Endothelial cell of umbilical vein (primary cell): ENCODE results near the gene MAP4K4. TPM values are rescaled to one million over a fixed set of nuclear protein-coding genes. Genes with fewer than 3 reads are reported as not detected.

Experiments used
- BruUV-seq: library from RNA; stranded (reverse); fragments of 400-500 nt; replicated peaks from 2 replicates; lab custom pipeline; 2021; lab: Mats Ljungman, UMichigan
- CTCF ChIA-PET: fragments of 300-600, 350-600 bp; sonication (Branson Sonifier 250); formaldehyde crosslinking; loops from one replicate; lab custom pipeline; 2021; ENCODE audit warnings: antibody characterized with exemption, inconsistent platforms; lab: Charles Lee
- POLR2A ChIA-PET: fragments of 300-600, 350-600 bp; sonication (Branson Sonifier 250); formaldehyde crosslinking; loops from one replicate; lab custom pipeline; 2021; ENCODE audit warnings: antibody characterized with exemption, inconsistent platforms; lab: Charles Lee
- DNase-seq: peaks from one replicate; pipeline ENCODE4 v3.0.0-alpha.2; 2011; ENCODE audit warnings: low read depth, low spot score
- FAIRE-seq: peaks from 2 replicates; lab custom pipeline; 2011; peaks lifted over from hg19 to GRCh38; lab: Jason Lieb, UNC
- H2AFZ ChIP-seq: 2 replicates; pipeline ENCODE4 v1.6.0; 2012; ENCODE audit warnings: low read depth, low read length, control low read depth, inconsistent platforms
- H3K27ac ChIP-seq: 2 replicates; pipeline ENCODE4 v1.5.1; 2011; ENCODE audit warnings: low read depth, mild to moderate bottlenecking, control low read depth, low read length, moderate library complexity; ENCODE audit not compliant: insufficient read depth
- H3K27me3 ChIP-seq, 2 experiments: 2 replicates each; pipeline versions ENCODE4 v1.6.0 to v1.6.1; 2011; ENCODE audit warnings: low read length in 2 of 2, mixed read lengths in 1 of 2; ENCODE audit not compliant: control insufficient read depth in 2 of 2, insufficient read depth in 2 of 2
- H3K36me3 ChIP-seq, 2 experiments: 2 replicates in 1 of 2; 3 replicates in 1 of 2; pipeline ENCODE4 v1.5.1; 2011; ENCODE audit warnings: low read length in 2 of 2, mild to moderate bottlenecking in 1 of 2, moderate library complexity in 1 of 2; ENCODE audit not compliant: control insufficient read depth in 2 of 2, insufficient read depth in 2 of 2; ENCODE audit errors: extremely low read depth in 1 of 2
- H3K4me1 ChIP-seq: 3 replicates; pipeline ENCODE4 v1.5.1; 2011; ENCODE audit warnings: mild to moderate bottlenecking, low read length; ENCODE audit not compliant: control insufficient read depth, insufficient read depth; ENCODE audit errors: extremely low read depth
- H3K4me2 ChIP-seq: 2 replicates; pipeline ENCODE4 v1.6.1; 2011; ENCODE audit warnings: low read length, control low read depth, mixed read lengths; ENCODE audit not compliant: insufficient read depth
- H3K4me3 ChIP-seq, 3 experiments: fragments of 200-600 bp in 1 of 3; sonication (generic), shearing (Covaris generic) in 1 of 3; replicated peaks in 1 of 3; 2 replicates each; pipeline ENCODE4 v1.5.1; 2011 to 2016; ENCODE audit warnings: control low read depth in 3 of 3, low read length in 3 of 3, mild to moderate bottlenecking in 2 of 3, inconsistent platforms in 1 of 3, low read depth in 1 of 3, moderate library complexity in 1 of 3; ENCODE audit not compliant: insufficient read depth in 1 of 3
- H3K79me2 ChIP-seq: 2 replicates; pipeline ENCODE4 v1.6.0; 2012; ENCODE audit warnings: low read length, inconsistent platforms; ENCODE audit not compliant: control insufficient read depth, insufficient read depth
- H3K9ac ChIP-seq: replicated peaks from 2 replicates; pipeline ENCODE3; 2011; ENCODE audit warnings: low read length, control low read depth; ENCODE audit not compliant: insufficient read depth; ENCODE audit errors: extremely low read depth
- H3K9me1 ChIP-seq: replicated peaks from 3 replicates; pipeline ENCODE4 v1.6.0; 2011; ENCODE audit warnings: mild to moderate bottlenecking, low read length; ENCODE audit not compliant: control insufficient read depth, insufficient read depth; ENCODE audit errors: extremely low read depth
- H3K9me3 ChIP-seq: replicated peaks from 2 replicates; pipeline ENCODE4 v1.5.1; 2012; ENCODE audit warnings: low read length, inconsistent platforms; ENCODE audit not compliant: control insufficient read depth, insufficient read depth
- H4K20me1 ChIP-seq: replicated peaks from 2 replicates; pipeline ENCODE3; 2011; ENCODE audit warnings: mild to moderate bottlenecking, low read length; ENCODE audit not compliant: control insufficient read depth, insufficient read depth; ENCODE audit errors: extremely low read depth
- CTCF ChIP-seq, 2 donors: IDR thresholded peaks; 1 replicate in 1 of 2; 2 replicates in 1 of 2; pipeline ENCODE4 v1.5.1; 2011; ENCODE audit warnings: low read length in 2 of 2, mild to moderate bottlenecking in 2 of 2, moderate library complexity in 2 of 2, control low read depth in 1 of 2, inconsistent platforms in 1 of 2, low read depth in 1 of 2; ENCODE audit not compliant: insufficient read depth in 1 of 2; ENCODE audit errors: extremely low read depth in 1 of 2
- EZH2 ChIP-seq: IDR thresholded peaks from 2 replicates; pipeline ENCODE4 v1.6.1; 2012; ENCODE audit warnings: borderline replicate concordance, low read depth, mild to moderate bottlenecking, moderate library complexity, low read length, inconsistent platforms; ENCODE audit not compliant: severe bottlenecking
- FOS ChIP-seq: IDR thresholded peaks from 2 replicates; pipeline ENCODE4 v1.6.1; 2011; ENCODE audit warnings: mild to moderate bottlenecking, low read length, moderate library complexity, borderline replicate concordance; ENCODE audit not compliant: insufficient read depth
- GATA2 ChIP-seq: IDR thresholded peaks from 2 replicates; pipeline ENCODE4 v1.7.0; 2011; ENCODE audit warnings: low read depth, mild to moderate bottlenecking, moderate library complexity, mixed read lengths, low read length; ENCODE audit not compliant: insufficient read length, insufficient read depth
- JUN ChIP-seq: IDR thresholded peaks from 2 replicates; pipeline ENCODE4 v1.6.1; 2011; ENCODE audit warnings: borderline replicate concordance, low read depth; ENCODE audit not compliant: insufficient read length, insufficient read depth
- MAX ChIP-seq: IDR thresholded peaks from 2 replicates; pipeline ENCODE4 v1.6.1; 2011; ENCODE audit not compliant: insufficient read depth, insufficient read length
- MYC ChIP-seq: IDR thresholded peaks from one replicate; pipeline ENCODE4 v1.6.1; 2011; ENCODE audit warnings: mild to moderate bottlenecking, low read depth, low read length
- POLR2A ChIP-seq: IDR thresholded peaks from 2 replicates; pipeline ENCODE4 v1.6.1; 2012; ENCODE audit warnings: low read depth, mild to moderate bottlenecking, control low read depth, low read length
- POLR2AphosphoS5 ChIP-seq: IDR thresholded peaks from 2 replicates; pipeline ENCODE4 v1.6.1; 2012; ENCODE audit warnings: low read depth, mild to moderate bottlenecking, control low read depth, low read length, moderate library complexity; ENCODE audit not compliant: insufficient read depth
- dilution Hi-C: fragments of 300-500 bp; cut with MboI; formaldehyde crosslinking; loops from one replicate; pipeline ENCODE4 v1.15.0; 2019; ENCODE audit warnings: low sequenced_read_pairs; ENCODE audit not compliant: extremely low pct_ligation_motif_present
- intact Hi-C: fragments of 100-400 bp; cut with micrococcal nuclease; formaldehyde crosslinking; loops from one replicate; pipeline ENCODE4 v1.10.0; 2022
- polyA plus RNA-seq, 4 experiments: library from polyadenylated mRNA; depleted of rRNA in 3 of 4; stranded (reverse) in 3 of 4; unstranded in 1 of 4; fragments of >200 nt; gene quantifications; 2 replicates each; pipeline versions ENCODE4 v1.2.1 to v1.2.3, GENCODE V29; 2011 to 2012; ENCODE audit warnings: missing spikeins in 1 of 4
- total RNA-seq: library from RNA; stranded (reverse); gene quantifications from 2 replicates; pipeline ENCODE4 v1.2.3, GENCODE V29; 2021

Gene MAP4K4
- total and polyA plus RNA-seq, 2 donors (not counting 3 experiments of a cell fraction or from before 2014, with no cell fraction given): 79.4 to 269 TPM

GRCh38 chr2:101698844-101699754 is 1.6 kb downstream of the MAP4K4 start:
- H3K9ac ChIP-seq: peak overlapping the region; percentile 88
- H3K9me1 ChIP-seq: no peaks in the 10 kb centered on the region
- peak overlapping the region; percentile 85 for H3K27ac ChIP-seq
- H3K4me2 ChIP-seq: peak overlapping the region; percentile 96
- TSS peak; percentile 39 for BruUV-seq
- peaks cover 2 to 4% of the 10 kb centered on the region in 2 experiments for H3K36me3 ChIP-seq
- ChIA-PET POLR2A (interaction anchor here (0.5 to 2.2 kb wide), 6 partner anchors 11 to 132 kb away, joined by 3 to 13 read pairs (median 4); no protein-coding TSS in a partner anchor), CTCF (interaction anchor here (0.6 to 3.6 kb wide), 18 partner anchors 25 to 357 kb away, joined by 3 to 64 read pairs (median 4); no protein-coding TSS in a partner anchor)
- no peak overlapping the region for H2AFZ ChIP-seq
- H3K4me1 ChIP-seq: peaks cover 27% of the 10 kb centered on the region
- dilution Hi-C loops: no loop called here
- peaks cover 64% of the 10 kb centered on the region for H3K79me2 ChIP-seq
- DNase-seq (peak; percentile 53), FAIRE-seq (peak; percentile 66)
- H3K9me3 ChIP-seq: no peaks in the 10 kb centered on the region
- peaks cover 8% of the 10 kb centered on the region for H4K20me1 ChIP-seq
- H3K27me3 ChIP-seq: no peaks in the 10 kb centered on the region
- intact Hi-C loops: loop anchor here (1.0 to 10.0 kb wide), 9 partner anchors 58 to 608 kb away; no protein-coding TSS in a partner anchor
- peak overlapping the region; percentile 55 to 98 (median 96) for H3K4me3 ChIP-seq
- TF ChIP-seq POLR2A: no peak
- TF ChIP-seq EZH2: no peak
- no peak for TF ChIP-seq CTCF (IDR thresholded peaks at IDR 0.05; ENCODE audit: extremely low read depth in 1 of 2, insufficient read depth in 1 of 2, low read depth in 1 of 2, low read length in 2 of 2)
- no peak for TF ChIP-seq GATA2
- no peak for TF ChIP-seq MYC
- no peak for TF ChIP-seq POLR2AphosphoS5
- no peak for TF ChIP-seq FOS
- no peak for TF ChIP-seq JUN
- TF ChIP-seq MAX: no peak
